Left kidney (tissue), 2 donors: ENCODE measurements around the gene NFE2L1. TPM values are rescaled to one million over a fixed set of nuclear protein-coding genes. Genes with fewer than 3 reads are reported as not detected.

Experiments used
- DNase-seq: peaks from one replicate; pipeline ENCODE4 v3.0.0-alpha.2; 2013
- polyA plus RNA-seq: library from polyadenylated mRNA; unstranded; fragments of 120-200 nt; gene quantifications from one replicate; pipeline ENCODE4 v1.2.1, GENCODE V29; 2013; ENCODE audit not compliant: insufficient read length

The NFE2L1 gene
- polyA plus RNA-seq, 1 donor = 218 TPM

DNA sequence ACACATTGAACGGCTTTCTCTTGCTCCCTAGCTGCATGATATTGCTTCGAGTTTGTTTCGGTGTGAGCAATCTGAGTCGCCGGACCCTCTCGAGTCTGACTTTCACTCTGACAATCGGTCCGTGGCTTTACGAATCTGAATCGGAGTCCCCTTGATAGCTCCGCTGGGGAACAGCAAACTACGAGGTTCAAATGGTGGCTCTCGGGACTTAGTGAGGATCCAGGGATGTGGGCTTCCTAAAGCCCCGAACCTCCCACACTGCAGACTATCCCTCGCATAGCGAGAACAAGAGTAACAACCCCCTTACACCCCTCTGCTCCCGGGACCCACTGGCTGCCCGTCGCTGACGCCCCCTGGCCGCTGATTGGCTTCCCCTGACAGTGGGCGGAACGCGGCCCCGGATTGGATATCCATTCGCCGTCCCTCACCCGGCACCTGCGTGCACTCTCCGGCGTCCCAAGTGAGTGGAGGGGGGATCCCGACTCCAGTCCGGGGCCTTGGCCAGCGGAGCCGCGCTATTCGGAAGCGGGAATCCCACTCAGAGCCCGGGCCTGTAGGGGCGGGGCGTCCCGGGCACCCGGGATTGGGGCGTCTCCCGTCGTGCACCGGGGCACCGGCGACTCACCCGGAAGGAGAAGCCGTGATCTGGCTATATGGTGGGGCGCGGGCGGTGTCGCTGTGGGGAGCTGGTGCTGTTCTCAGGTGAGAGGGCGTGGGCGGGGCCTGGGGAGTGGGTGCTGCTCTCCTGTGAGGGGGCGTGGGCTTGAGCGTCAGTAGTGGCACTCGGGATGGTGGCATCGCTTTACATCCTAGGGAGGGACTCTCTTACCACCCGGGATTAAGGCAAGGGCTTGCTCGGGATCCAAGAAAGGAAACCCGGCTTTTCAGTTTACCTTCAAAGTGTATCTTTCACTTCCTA lies 59.2 kb downstream of the NFE2L1 start, which contains the start of gene SNX11:
SNX11 (plus strand) TSS at position 630 of the 919 bp plus-strand sequence. CDS start 4,278 bp downstream, outside the sequence.
- DNase-seq = peak; percentile 90

DNA sequence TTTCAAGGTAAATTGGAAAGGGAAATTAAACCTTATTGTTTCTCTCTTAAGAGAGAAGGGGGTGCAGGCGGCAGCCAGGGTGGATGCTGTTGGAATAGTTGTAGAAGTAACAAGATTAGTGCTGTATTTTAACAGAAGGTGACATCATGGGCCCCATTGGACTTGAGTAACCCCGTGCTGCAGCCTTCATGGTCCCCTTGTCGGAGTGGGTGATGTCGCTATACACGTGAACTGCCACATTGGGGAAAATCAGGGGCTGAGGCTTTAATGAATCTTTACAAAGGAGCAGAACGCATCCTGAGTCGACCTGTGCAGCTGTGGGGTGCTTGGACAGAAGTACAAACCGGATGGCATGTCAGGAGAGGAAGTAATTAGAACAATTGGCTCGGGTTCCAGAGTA lies 62.6 kb downstream of the NFE2L1 start:
- DNase-seq = no peak

Other genes with a start within 250 kb of the NFE2L1 start
- gene OSBPL7, start 226.6 kb upstream of the NFE2L1 start, polyA plus RNA-seq = 16.7 TPM
- gene MRPL10, start 216.8 kb upstream of the NFE2L1 start, polyA plus RNA-seq = 52.8 TPM
- gene LRRC46, start 216.7 kb upstream of the NFE2L1 start, polyA plus RNA-seq = 2.8 TPM
- gene SCRN2, start 207.1 kb upstream of the NFE2L1 start, polyA plus RNA-seq = 60.0 TPM
- 2.7 TPM for gene SP6, start 197.2 kb upstream of the NFE2L1 start, polyA plus RNA-seq
- gene SP2, start 152.1 kb upstream of the NFE2L1 start, polyA plus RNA-seq = 26.1 TPM
- 21.4 TPM for gene PNPO, start 106.8 kb upstream of the NFE2L1 start, polyA plus RNA-seq
- 17.7 TPM for gene PRR15L, start 90.5 kb upstream of the NFE2L1 start, polyA plus RNA-seq
- gene CDK5RAP3, start 77.2 kb upstream of the NFE2L1 start, polyA plus RNA-seq = 186 TPM
- gene COPZ2, start 10.6 kb upstream of the NFE2L1 start, polyA plus RNA-seq = 15.3 TPM
- 202 TPM for gene CBX1, start 53.1 kb downstream of the NFE2L1 start, polyA plus RNA-seq
- 22.1 TPM for gene SNX11, start 59.4 kb downstream of the NFE2L1 start, polyA plus RNA-seq